H1 (cell line): ENCODE data around the gene FKRP. TPM values are rescaled to one million over a fixed set of nuclear protein-coding genes. Genes with fewer than 3 reads are reported as not detected.

Experiments used
- CREB1 ChIP-seq: IDR thresholded peaks from 2 replicates; pipeline ENCODE4 v1.6.1; 2012; ENCODE audit warnings: inconsistent platforms
- CTCF ChIP-seq, 3 experiments: IDR thresholded peaks; 1 replicate in 2 of 3; 2 replicates in 1 of 3; pipeline versions ENCODE4 v1.5.1 to v1.6.1; 2011; ENCODE audit warnings: low read length in 3 of 3, mild to moderate bottlenecking in 3 of 3, inconsistent platforms in 2 of 3, low read depth in 1 of 3, moderate library complexity in 1 of 3; ENCODE audit not compliant: insufficient read depth in 1 of 3; ENCODE audit errors: control extremely low read depth in 1 of 3
- MAX ChIP-seq: IDR thresholded peaks from 2 replicates; pipeline ENCODE4 v1.6.1; 2012; ENCODE audit warnings: inconsistent platforms
- SAP30 ChIP-seq: fragments of 300-600 bp; sonication (generic); IDR thresholded peaks from 2 replicates; pipeline ENCODE4 v1.7.1; 2012; ENCODE audit warnings: low read length, moderate library complexity, mild to moderate bottlenecking, inconsistent platforms; ENCODE audit not compliant: insufficient read depth, insufficient replicate concordance
- SIX5 ChIP-seq: IDR thresholded peaks from 2 replicates; pipeline ENCODE4 v1.6.1; 2011; ENCODE audit warnings: mild to moderate bottlenecking, low read depth, low read length
- SP1 ChIP-seq: IDR thresholded peaks from 2 replicates; pipeline ENCODE4 v1.6.1; 2011; ENCODE audit warnings: low read depth, low read length
- polyA plus RNA-seq, 7 experiments: library from polyadenylated mRNA; depleted of rRNA in 3 of 7; stranded (reverse) in 5 of 7; unstranded in 2 of 7; fragments of >200 nt in 5 of 7; fragments of 200-250 nt in 2 of 7; gene quantifications; 1 replicate in 5 of 7; 2 replicates in 1 of 7; 4 replicates in 1 of 7; pipeline versions ENCODE4 v1.2.1 to v1.2.3, GENCODE V29; 2011 to 2013; ENCODE audit warnings: missing spikeins in 2 of 7, mixed read lengths in 2 of 7
- total RNA-seq: library from RNA; stranded (reverse); fragmentation: NEBNext Ultra II Directional; extraction: Animal tissue kit (Norgen Biotek cat#: 25700); gene quantifications from 2 replicates; pipeline ENCODE4 v1.2.1, GENCODE V29; 2021
- TF ChIP-seq, protein P1 (sequence below): IDR thresholded peaks from 2 replicates; pipeline ENCODE4 v1.6.1; 2012; ENCODE audit warnings: inconsistent platforms

The FKRP gene
- total and polyA plus RNA-seq, 2 of the 8 experiments (the other 6 are each of a cell fraction or from before 2014, with no cell fraction given) = 17.1 to 24.4 TPM

DNA sequence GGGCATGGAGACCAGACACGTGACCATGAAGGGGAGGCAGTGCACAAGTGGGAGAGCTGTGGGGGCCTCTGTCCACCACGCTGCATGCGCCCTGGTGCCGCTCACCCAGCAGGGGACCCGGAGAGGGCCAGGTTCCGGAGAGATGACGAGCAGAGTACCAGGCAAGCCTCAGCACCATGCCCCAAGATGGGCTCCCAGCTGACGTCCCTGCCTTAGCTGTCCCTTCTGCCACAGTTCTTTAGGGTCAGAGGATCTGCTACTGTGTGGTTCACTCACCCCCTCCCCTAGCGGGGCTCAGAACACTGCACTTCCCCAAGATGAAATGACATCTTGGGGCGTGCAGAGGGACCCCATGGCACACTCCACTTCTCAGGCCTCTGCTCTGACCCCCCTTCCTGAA is 19.3 kb upstream of the FKRP start (continued):
- TF ChIP-seq CTCF (IDR thresholded peaks at IDR 0.05; ENCODE audit: control extremely low read depth in 1 of 3, insufficient read depth in 1 of 3, low read depth in 1 of 3, low read length in 3 of 3) = no peak
- TF ChIP-seq SAP30 = no peak
- TF ChIP-seq, protein P1, sequence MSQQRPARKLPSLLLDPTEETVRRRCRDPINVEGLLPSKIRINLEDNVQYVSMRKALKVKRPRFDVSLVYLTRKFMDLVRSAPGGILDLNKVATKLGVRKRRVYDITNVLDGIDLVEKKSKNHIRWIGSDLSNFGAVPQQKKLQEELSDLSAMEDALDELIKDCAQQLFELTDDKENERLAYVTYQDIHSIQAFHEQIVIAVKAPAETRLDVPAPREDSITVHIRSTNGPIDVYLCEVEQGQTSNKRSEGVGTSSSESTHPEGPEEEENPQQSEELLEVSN = no peak
- TF ChIP-seq MAX = no peak
- TF ChIP-seq SP1 = no peak
- no peak for TF ChIP-seq SIX5
- no peak for TF ChIP-seq CREB1
